Keratinocyte (primary cell): ENCODE data around the gene SNCG.

Experiments
- CTCF ChIP-seq, 3 experiments: IDR thresholded peaks in 1 of 3; conservative IDR thresholded peaks in 1 of 3; optimal IDR thresholded peaks in 1 of 3; 2 replicates in 2 of 3; 3 replicates in 1 of 3; pipeline versions ENCODE3 to v1.5.1; 2011; ENCODE audit warnings: low read length in 3 of 3, mild to moderate bottlenecking in 3 of 3, moderate library complexity in 2 of 3, control low read depth in 1 of 3, inconsistent platforms in 1 of 3; ENCODE audit not compliant: insufficient read depth in 2 of 3; ENCODE audit errors: extremely low read depth in 1 of 3
- EZH2 ChIP-seq: IDR thresholded peaks from one replicate; pipeline ENCODE4 v1.6.1; 2012; ENCODE audit warnings: inconsistent platforms, mild to moderate bottlenecking, low read length, moderate library complexity

- TF ChIP-seq CTCF (optimal IDR thresholded peaks at IDR 0.05 in 1 of 3, IDR thresholded peaks at IDR 0.05 in 1 of 3, conservative IDR thresholded peaks at IDR 0.05 in 1 of 3; ENCODE audit: extremely low read depth in 1 of 3, insufficient read depth in 2 of 3, low read length in 3 of 3) (no peak), EZH2 (no peak)
Observed at GRCh38 chr10:86959737-86960002, 1.3 kb downstream of the SNCG start.
